GM19023 (cell line): ENCODE data around the gene HLCS.
"Not testable (repeated sequence)": the region's sequence is repeated elsewhere in the genome, so short reads cannot be mapped to it uniquely, and the experiment has no call there.

ENCODE experiments used
- ATAC-seq: cut with Tn5 transposase; IDR thresholded peaks from one replicate; pipeline ENCODE4 v1.9.1; 2021; ENCODE audit warnings: mild to moderate bottlenecking, moderate library complexity; ENCODE audit not compliant: unreplicated experiment

HLCS gene

DNA sequence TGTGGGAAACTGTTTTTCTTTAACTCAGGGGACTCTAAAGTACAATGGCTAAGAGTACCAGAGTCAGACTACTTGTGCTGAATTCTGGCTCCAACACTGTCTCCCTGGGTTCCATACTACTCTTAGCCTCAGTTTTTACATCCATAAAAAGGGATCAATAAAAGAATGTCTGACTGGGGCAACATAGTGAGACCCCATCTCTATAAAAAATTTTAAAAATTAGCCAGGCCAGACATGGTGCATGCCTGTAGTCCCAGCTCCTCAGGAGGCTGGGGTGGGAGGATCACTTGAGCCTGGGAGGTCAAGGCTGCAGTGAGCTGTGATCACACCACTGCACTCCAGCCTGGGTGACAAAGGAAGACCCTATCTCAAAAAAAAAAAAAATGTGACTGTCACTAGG lies 150.4 kb downstream of the HLCS start:
- not testable (repeated sequence) for ATAC-seq

DNA sequence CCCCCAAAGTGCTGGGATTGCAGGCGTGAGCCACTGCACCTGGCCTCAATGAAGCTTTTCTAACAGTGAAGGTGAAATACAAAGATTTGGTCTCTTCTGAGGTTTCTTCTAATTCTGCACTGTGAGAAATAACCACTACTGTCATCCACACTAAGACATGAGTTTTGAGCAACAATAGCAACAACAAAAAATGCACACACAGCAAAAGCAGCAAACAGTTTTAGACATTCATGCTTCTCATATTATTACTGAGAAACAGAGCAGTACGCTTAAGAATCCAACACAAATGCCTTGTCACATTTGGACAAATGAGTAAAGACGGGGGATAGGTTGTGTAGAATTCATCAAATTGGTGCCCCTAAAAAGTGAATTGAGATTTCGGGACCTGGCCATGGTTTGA lies 151.2 kb downstream of the HLCS start:
- no peak for ATAC-seq

DNA sequence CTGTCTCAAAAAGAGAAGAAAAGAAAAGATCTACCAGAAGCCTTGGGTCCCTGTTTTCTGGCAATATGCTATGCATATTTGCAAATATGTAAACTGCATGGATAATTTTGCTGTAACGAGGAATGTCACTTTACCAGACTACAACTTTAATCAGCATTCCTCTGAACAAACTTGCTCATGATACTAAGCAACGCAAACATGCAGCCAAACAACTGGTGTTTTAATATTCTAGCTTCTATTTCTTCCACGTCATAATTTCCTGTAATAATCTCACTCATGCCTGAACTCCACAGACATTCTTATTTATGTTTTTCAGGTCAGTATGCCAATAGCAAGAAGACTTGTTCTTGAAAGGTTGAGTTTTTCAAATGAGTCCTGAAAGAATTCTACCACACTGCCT lies 153.4 kb downstream of the HLCS start:
- no peak for ATAC-seq

DNA sequence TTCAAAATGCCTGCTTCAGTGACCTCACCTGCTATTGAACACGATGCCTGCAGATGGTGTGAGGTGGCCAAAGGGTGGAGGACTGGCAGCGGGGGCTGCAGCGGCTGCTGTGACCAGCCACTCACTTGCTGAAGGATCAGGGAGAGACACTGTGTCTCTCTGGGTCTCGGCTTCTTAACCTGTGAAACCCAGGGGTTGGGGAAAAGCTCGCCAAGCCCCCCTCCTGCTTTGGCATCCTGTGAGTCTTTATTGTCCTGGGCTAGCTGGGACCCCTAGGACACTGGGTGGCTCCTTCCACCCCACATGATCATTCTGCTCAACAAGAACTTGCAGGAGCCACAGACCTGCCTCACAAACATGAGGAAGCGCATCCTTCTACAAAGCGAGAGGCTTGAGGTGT lies 154.7 kb downstream of the HLCS start:
- no peak for ATAC-seq

DNA sequence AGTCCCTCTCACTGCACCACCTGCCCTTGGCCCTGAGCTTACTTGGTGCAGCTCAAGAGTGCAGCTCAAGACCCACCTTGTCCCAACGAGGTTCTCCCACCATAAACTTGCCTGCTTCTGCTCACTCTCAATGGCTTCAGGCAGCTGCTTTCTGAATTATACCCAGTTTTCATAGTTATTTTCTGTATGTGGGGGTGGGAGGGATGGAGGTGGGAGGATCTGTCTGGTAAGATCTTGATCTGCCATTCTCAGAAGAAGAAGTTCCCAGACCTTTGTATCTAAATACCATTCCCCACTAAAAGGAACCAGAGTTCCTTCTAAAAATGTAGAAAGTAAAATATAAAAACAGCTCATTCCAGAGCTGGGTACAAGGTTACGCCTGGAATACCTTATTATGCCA lies 156.0 kb downstream of the HLCS start:
- no peak for ATAC-seq

DNA sequence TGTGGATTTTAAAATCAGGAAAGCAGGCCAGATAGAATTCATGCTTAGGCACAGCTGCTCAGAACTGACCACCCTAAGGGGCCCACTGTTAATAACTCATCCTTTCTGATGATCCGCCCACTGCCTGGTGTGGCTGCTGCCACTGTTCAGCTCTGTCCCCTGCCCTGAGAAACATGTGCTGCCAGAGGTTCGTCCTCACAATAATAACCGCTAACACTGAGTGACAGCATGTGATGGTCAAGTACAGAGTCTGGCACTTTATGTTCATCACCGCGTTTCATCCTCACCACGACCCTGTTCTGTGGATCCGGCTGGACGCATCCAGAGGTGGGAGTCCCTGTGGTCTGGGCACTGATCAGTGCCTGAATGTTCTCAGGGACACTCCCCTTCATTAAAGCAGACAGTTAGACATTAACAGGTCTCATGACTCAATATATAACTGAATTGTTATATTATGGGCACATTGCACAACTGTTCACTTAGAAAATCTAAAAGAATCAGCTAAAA lies 159.0 kb downstream of the HLCS start:
- no peak for ATAC-seq

DNA sequence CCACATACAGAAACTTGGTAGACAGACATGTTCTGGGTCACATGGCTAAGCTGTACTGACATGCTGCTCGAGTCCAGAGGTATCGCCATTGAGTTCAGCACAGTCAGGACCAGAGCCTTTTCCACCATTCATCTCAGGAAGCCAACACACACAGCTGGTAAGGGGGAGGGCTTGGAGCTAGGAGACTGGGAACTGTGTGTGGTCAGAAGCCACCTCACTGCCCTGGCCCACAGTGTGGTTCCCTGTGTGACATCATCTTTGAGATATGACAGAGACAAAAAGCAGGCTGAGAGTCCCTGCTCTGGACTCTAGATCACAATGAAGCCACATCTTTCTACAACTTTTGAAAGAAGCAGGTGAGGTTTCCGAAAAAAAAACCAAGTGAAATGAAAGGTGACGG lies 160.4 kb downstream of the HLCS start:
- no peak for ATAC-seq

DNA sequence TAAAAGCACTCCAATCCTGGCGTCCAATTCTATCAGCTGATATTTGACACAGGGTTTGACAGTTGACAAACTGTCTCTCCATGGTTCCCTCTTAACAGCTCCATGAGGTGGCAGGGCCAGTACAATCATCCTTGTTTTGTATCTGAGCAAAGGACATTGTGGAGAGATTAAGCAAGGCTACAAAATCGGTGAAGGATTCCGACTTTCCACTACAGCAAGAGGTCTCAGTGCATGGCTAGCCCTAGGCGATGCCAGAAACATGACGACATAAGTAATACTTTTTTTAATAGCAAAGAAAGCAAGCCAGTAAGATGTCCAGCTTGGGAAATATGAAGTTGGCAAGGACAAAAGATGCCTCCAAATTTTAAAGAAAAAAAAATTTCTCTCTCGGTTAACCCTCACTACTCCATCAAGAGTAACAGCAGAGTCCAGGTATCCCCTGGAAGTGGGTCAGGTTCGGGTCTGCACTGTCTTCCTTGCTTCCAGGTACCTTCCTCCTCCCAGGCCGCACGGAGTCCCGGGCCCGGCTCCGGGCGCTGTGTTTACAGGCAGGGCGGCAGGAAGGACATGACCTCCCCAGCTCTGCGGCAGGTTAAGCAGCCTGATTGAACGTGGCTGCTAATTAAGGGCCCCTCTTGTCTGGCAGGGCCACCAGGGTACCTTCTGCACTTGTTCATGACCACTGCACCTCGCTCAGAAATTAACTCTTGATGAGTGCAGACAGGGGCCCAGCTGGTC lies 161.4 kb downstream of the HLCS start:
- ATAC-seq: no peak

DNA sequence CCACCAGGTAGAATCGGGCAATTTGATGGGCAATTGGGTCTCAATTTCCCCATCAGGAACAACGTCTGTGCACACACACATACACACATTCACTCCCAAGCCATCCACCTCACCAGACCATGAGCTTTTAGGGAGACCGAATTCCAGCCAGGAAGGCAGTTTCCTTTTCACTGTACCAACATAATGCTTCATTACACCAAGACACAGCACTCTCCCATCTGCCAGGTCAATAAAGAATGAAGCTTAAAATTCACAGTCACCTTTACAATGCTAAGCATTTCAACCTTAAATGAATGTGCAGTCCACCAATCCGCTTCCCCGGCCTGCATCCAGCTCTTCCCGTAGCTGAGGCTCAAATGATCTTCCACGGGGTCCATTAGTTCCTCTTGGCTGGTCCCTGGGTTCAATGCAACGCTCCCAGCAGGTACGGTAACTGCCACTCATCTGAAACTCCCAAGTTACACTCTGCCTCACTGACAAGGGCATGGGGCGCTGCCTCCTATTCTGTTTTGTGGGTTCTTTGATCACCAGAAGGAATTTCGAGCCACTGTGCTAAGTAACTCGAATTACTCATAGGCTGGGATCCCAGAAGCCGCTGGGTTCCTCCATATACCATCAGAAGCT lies 162.5 kb downstream of the HLCS start:
- no peak for ATAC-seq

DNA sequence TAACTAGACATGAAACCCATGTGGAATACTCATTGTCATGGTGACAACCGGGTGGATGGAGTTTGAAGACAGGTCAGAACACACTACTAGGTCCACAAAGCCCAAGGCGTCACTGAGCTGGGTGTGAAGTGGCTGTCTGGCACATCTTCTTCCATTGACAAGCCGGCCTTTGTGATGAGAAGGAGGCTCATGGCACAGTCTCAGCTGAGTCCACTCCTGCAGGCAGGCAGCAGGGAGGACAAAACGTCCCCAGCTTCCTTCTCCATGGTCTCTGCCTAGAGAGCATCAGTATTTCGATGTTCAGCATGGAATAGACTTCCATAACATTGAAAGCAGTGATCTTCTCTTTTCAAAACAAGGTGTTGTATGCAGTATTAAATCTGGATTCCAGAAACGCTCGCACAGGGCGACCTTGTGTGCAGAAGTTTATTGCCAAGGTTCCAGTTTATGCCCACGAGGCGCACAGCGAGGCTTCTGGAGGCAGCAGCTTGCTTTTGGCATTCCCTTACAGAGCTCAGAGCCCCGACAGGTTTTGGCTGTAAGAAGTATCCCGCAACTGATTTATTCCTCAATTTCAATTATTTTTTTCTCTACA lies 163.3 kb downstream of the HLCS start:
- no peak for ATAC-seq

DNA sequence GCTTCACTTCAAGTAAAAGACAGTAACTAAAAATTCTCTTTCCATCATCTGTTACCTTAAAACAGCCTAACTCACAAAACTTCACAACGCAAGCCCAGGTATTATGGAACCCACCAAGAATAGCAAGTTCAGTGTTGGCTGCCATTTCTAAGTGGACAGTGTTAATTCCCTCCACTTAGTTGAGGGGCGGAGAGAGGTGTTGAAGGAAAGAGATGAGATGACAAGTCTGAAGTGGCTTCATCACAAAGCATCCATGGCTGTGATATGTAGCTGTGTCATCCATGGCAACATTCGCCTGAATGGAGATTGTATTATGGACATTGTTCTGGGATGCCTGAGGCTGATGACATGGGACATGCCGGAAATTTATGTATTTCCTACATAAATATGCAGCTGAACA lies 165.7 kb downstream of the HLCS start:
- no peak for ATAC-seq

DNA sequence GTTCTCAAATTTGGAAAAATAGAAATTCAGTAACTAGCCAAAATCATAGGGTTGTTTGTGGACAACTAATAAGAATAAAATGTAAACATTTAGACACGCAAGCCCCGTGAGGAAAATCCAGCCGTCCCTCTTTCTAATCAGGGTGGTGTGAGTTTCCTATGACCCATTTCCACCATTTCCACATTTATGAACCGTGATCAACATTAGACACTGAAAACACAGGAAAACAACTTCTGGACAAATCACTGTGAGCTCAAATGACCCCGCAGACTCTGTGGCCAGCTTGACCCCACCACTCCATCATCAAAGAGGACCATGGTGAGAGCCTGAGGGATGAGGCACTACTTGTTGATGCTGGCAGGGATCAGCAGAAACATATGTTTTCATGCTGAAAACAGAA lies 166.6 kb downstream of the HLCS start:
- ATAC-seq: no peak

DNA sequence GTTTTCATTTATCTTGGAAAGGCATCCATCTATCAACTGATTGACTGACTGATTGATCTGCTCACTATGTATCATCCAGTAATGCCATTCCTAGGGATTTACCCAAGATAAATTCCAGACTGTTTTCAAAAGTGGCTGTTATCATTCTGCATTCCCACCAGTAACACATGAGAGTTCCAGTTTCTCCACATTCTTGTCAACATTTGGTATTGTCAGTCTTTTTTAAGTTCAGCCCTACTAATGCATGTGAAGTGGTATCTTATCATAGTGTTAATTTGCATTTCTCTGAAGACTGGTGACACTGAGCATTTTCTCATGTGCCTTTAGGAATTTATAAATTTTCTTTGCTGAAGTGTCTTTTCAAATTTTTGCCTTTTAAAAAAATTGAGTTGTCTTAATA lies 168.0 kb downstream of the HLCS start:
- no peak for ATAC-seq

DNA sequence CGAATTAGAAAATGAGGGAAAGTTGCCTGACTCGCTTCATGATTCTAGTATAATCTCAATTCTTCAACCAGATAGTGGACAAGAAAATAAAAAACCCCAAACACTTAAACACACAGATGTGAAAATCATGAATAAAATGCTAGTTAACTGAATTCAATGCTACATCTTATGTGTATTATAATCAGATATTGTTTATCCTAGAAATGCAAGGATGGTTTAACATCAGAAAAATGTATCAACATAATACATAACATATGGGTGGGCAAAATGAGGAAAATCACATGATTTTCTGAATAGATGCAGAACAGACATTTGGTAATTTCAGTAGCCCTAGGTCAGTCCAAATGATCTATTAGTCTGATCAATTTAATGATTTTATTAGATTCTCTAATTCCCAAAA lies 170.4 kb downstream of the HLCS start:
- ATAC-seq: no peak

DNA sequence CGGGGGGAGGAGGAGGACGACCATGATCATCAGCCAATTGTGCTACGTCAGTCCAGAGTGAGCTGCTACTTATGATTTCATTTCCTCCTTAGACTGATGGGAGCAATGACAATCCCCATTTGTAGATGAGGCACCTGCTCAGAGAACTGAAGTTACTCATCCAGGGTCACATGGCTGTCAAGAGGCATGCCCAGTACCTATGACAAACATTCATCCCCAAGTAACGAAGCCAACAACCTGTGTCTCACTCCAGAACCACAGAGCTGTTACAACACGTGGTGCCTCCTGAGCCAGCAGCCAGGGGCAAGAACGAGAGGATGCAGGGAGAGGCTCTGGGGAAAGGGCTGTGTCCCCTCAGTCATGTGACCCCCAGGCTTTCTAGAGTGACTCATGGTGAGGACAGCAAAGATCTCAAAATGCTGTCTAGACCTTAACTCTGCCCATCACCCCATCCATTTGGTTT lies 173.9 kb downstream of the HLCS start:
- no peak for ATAC-seq

DNA sequence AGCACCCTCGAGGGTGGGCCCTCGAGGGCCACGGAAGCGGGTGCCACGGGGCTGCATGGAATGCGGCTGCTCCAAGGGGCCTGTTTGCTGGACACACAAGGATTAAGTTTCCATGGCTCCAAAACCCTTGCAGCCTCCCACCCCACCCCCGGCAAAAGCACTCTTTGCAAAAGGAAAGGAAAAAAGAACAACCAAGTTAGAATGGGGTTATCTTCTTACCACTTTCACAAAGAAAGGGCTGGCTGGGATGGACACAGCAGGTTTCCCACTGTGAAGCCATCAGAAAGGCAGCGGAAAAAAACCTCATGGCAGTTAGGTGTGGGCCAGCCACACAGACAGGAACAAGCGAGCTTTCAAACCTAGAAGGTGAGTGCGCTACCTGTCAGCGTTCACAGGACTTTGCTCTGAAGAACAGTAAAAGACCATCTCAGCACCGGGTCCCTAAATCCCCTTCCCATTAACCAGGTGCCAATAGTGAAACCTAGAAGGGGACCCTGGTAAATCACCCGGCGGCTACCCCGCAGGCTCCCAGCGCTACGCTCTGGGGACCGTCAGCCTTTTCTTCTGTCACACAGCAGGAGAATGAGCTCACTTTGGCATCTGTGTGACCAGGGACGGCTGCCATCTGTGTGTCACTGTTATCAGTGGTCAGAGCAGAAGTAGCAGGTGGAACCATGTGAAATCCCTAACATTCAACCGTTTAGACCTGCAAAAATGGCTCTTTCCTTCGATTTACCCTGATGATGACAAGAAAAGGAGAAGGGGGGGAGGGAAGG lies 174.6 kb downstream of the HLCS start:
- ATAC-seq: no peak

DNA sequence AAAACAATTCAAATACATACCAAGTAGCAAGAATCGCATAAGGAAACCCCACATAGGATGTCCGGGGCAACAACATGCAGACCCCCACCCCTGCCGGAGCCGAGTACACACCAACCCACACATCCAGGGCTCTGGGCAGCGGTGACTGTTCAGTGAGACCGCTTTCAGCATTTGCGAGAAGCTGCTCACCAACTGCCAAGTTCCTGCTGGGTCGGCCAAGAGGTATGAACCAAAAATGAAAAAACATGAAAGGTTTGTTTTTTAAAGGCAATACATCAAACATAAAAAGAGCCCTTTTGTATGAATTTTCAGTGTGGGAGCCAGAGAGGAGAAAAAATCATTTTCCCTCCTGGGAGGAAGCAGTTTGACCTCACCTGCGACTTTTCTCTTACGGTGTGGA lies 175.3 kb downstream of the HLCS start:
- ATAC-seq: no peak

DNA sequence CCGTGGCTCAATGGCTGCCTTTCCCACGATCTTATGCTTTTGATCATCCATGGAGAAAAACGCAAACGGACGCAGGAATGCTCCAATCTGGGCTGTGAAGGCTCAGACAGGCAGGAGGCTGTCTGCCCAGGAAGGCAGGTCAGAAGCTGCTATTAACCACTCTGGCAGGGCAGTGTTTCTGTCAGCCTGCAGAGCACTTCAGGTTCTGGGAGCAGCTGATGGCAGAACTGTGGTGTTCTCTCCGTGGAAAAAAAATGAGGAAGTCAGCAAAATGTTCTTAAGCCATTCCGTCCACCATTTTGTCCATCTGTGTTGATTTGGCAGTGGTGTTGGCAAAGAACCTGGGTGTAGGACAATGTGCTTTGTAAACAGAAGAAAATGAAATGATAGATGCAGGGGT lies 175.9 kb downstream of the HLCS start:
- no peak for ATAC-seq

DNA sequence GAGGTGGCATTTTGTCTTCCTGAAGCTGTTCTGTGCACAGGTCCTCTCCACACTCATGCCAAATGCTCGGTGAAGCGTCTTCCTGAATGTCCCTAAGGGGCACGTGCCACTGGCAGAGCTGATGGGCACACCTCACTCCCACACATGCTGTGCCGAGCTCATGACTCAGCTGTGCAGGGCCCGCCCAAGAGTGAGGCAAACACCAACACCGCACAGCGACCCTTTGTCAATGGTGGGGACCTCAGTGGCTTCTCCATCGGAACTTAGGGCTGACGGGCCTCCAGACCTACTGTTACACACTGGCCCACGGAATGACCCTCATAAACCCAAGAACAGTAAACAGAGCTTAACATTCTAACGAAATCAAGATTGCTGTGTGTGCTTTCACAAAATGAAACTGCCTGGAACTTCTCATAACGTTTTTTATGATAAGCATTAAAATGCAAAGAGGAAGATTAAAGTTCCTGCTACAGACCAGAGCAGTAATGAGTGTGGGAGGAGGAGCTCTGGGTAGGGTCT lies 178.3 kb downstream of the HLCS start:
- ATAC-seq: no peak

DNA sequence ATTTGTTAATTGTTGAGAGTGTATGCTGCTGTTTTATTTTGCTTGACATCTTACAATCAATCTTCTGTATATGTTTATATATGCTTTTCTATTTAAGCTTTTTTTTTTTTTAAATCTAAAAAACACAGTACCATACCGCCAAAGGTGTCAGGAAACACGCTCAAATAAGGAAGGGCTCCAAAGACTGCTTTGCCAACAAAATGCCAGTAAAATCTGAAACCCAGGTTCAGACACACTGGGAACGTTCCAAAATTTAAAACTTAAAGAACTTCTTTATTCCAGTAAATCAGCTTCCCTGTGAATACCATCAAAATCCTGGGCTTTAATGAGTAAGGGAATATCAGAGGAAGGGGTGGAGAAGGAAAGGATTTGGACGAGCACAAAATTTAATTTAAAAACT lies 180.3 kb downstream of the HLCS start:
- ATAC-seq: no peak

DNA sequence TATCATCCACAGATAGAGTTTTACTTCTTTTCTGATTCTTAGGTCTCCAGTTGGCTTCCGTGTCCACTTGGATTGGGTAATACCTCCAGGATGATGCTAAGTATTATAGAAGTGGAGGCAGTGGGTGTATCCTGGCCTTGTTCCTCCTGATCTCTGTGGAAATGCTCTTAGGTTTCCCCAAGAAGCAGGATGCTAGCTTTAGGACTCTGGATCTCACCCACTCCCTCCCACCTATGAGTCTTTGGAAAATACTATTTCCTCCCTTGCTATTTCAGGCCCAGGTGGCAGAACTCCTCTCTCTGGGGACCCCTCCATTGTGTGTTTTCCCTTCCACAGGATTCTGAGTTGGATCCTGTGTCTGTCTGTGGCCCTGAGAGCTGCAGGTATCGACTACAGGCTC lies 180.9 kb downstream of the HLCS start:
- no peak for ATAC-seq
